Endodermal cell (in vitro differentiated cells): ENCODE measurements around the gene NUP107. TPM values are rescaled to one million over a fixed set of nuclear protein-coding genes. Genes with fewer than 3 reads are reported as not detected.

ENCODE experiments used
- DNase-seq: peaks from one replicate; pipeline ENCODE4 v3.0.0-alpha.2; 2017
- H3K27ac ChIP-seq: 2 replicates; pipeline ENCODE4 v1.5.1; 2013; ENCODE audit warnings: mild to moderate bottlenecking, low read depth, low read length, moderate library complexity
- H3K27me3 ChIP-seq: 2 replicates; pipeline ENCODE4 v1.6.1; 2013; ENCODE audit warnings: mild to moderate bottlenecking, low read length, moderate library complexity; ENCODE audit not compliant: insufficient read depth, control insufficient read depth, poor library complexity, severe bottlenecking
- H3K36me3 ChIP-seq: 2 replicates; pipeline ENCODE4 v1.7.0; 2013; ENCODE audit warnings: mild to moderate bottlenecking, low read length, moderate library complexity; ENCODE audit not compliant: control insufficient read depth, insufficient read depth
- H3K4me1 ChIP-seq: one replicate; pipeline ENCODE4 v1.7.0; 2013; ENCODE audit warnings: low read length; ENCODE audit not compliant: control insufficient read depth, insufficient read depth
- H3K4me3 ChIP-seq: 2 replicates; pipeline ENCODE4 v1.5.1; 2013; ENCODE audit warnings: mild to moderate bottlenecking, low read length, moderate library complexity
- H3K9ac ChIP-seq: 2 replicates; pipeline ENCODE4 v1.6.1; 2013; ENCODE audit warnings: mild to moderate bottlenecking, low read length, moderate library complexity; ENCODE audit not compliant: poor library complexity, severe bottlenecking; ENCODE audit errors: extremely low read depth
- H3K9me3 ChIP-seq: 2 replicates; pipeline ENCODE4 v1.6.1; 2013; ENCODE audit warnings: mild to moderate bottlenecking, low read length, moderate library complexity; ENCODE audit not compliant: control insufficient read depth
- H3K27ac Mint-ChIP-seq: 2 replicates; pipeline ENCODE4 v1.8.0; 2020; ENCODE audit warnings: mixed read lengths
- H3K27me3 Mint-ChIP-seq: 2 replicates; pipeline ENCODE4 v1.8.0; 2021; ENCODE audit warnings: mild to moderate bottlenecking, mixed read lengths; ENCODE audit not compliant: insufficient read depth
- H3K36me3 Mint-ChIP-seq: 2 replicates; pipeline ENCODE4 v1.8.0; 2020; ENCODE audit warnings: low read depth, mixed read lengths
- H3K4me1 Mint-ChIP-seq: 2 replicates; pipeline ENCODE4 v1.8.0; 2020; ENCODE audit warnings: mixed read lengths
- H3K4me3 Mint-ChIP-seq: 2 replicates; pipeline ENCODE4 v1.8.0; 2020; ENCODE audit warnings: mild to moderate bottlenecking, moderate library complexity, mixed read lengths
- H3K9me3 Mint-ChIP-seq: 2 replicates; pipeline ENCODE4 v1.8.0; 2020; ENCODE audit warnings: mild to moderate bottlenecking, mixed read lengths
- WGBS, 2 experiments: methylation state at CpG; one replicate each; pipeline versions ENCODE4 v1.1.5 to v1.1.7; 2013; ENCODE audit warnings: missing lambda C conversion rate in 2 of 2, mixed read lengths in 1 of 2; ENCODE audit not compliant: insufficient coverage in 1 of 2, insufficient read length in 1 of 2; 5-methylcytosine and 5-hydroxymethylcytosine counted together
- total RNA-seq, 2 donors: library from RNA; stranded (reverse); fragmentation: NEBNext Ultra II Directional in 1 of 2; extraction: Animal tissue kit (Norgen Biotek cat#: 25700) in 1 of 2; gene quantifications; 2 replicates in 1 of 2; 3 replicates in 1 of 2; pipeline ENCODE4 v1.2.1, GENCODE V29; 2021
- TF ChIP-seq, protein P1 (sequence below): fragments of 200-600 bp; sonication (generic); conservative IDR thresholded peaks from 2 replicates; pipeline ENCODE4 v1.5.0; 2021; ENCODE audit warnings: antibody characterized with exemption, mild to moderate bottlenecking

Gene NUP107
- total RNA-seq, 2 donors from 2014 or later: 116 to 130 TPM

DNA sequence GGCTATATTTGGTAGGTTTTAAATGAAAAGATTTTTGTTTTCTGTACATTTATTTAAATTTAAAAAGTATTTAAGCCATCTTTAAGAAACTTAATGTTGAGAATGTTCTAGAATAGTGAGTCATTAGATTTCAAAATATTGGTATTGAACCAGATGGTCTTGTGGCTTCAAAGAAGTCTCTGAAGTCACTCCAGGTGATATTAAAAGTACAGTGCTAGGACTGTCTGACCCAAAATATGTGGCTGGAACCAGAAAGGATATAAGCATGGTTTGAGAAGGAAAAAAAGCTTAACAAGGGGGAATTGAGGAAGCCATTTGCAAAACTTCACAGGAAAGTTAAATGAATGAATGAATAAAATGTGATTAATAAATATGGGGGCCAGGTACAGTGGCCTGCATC lies 92.5 kb downstream of the NUP107 start:
- Mint-ChIP-seq H3K4me1 (peaks cover 10% of the 10 kb centered on the region), H3K27me3 (no peaks in the 10 kb centered on the region), H3K27ac (no peak overlapping the region), H3K9me3 (no peaks in the 10 kb centered on the region), H3K36me3 (no peaks in the 10 kb centered on the region), H3K4me3 (no peak overlapping the region)
- H3K4me1 ChIP-seq: no peaks in the 10 kb centered on the region
- H3K4me3 ChIP-seq: no peak overlapping the region
- H3K27me3 ChIP-seq: no peaks in the 10 kb centered on the region
- no peak for DNase-seq
- H3K27ac ChIP-seq: no peak overlapping the region
- TF ChIP-seq, protein P1, sequence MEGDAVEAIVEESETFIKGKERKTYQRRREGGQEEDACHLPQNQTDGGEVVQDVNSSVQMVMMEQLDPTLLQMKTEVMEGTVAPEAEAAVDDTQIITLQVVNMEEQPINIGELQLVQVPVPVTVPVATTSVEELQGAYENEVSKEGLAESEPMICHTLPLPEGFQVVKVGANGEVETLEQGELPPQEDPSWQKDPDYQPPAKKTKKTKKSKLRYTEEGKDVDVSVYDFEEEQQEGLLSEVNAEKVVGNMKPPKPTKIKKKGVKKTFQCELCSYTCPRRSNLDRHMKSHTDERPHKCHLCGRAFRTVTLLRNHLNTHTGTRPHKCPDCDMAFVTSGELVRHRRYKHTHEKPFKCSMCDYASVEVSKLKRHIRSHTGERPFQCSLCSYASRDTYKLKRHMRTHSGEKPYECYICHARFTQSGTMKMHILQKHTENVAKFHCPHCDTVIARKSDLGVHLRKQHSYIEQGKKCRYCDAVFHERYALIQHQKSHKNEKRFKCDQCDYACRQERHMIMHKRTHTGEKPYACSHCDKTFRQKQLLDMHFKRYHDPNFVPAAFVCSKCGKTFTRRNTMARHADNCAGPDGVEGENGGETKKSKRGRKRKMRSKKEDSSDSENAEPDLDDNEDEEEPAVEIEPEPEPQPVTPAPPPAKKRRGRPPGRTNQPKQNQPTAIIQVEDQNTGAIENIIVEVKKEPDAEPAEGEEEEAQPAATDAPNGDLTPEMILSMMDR: no peak
- H3K9ac ChIP-seq: no peak overlapping the region
- no peaks in the 10 kb centered on the region for H3K9me3 ChIP-seq
- no peaks in the 10 kb centered on the region for H3K36me3 ChIP-seq

DNA sequence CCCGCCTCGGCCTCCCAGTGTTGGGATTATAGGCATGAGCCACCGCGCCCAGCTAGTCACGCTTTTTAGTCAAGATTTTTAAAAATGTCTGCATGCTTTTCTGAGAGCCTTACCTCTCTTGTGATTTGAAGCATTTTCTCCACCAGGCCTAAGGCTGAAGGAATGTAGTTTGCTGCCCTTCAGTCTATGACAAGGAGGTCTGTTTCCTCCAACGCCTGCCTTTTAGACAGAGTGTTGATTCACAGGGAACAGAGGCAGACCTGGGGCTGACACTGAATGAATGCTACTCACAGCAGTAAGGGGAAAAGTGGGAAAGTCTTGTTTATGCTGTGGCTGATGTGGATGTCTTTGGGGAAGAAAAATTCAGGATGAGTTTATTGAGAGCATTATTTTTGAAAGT lies 94.0 kb downstream of the NUP107 start:
- Histone ChIP-seq H3K9ac (no peak overlapping the region), H3K27me3 (no peaks in the 10 kb centered on the region), H3K4me3 (no peak overlapping the region), H3K36me3 (no peaks in the 10 kb centered on the region), H3K27ac (no peak overlapping the region), H3K4me1 (no peaks in the 10 kb centered on the region), H3K9me3 (no peaks in the 10 kb centered on the region)
- Mint-ChIP-seq H3K36me3 (no peaks in the 10 kb centered on the region), H3K27me3 (no peaks in the 10 kb centered on the region), H3K4me3 (no peak overlapping the region), H3K27ac (no peak overlapping the region), H3K9me3 (no peaks in the 10 kb centered on the region), H3K4me1 (peaks cover 10% of the 10 kb centered on the region)
- 94 to 100% methylated on average over 2 to 6 of the region's 6 CpGs for WGBS, 2 experiments
- TF ChIP-seq, protein P1: no peak
- no peak for DNase-seq

DNA sequence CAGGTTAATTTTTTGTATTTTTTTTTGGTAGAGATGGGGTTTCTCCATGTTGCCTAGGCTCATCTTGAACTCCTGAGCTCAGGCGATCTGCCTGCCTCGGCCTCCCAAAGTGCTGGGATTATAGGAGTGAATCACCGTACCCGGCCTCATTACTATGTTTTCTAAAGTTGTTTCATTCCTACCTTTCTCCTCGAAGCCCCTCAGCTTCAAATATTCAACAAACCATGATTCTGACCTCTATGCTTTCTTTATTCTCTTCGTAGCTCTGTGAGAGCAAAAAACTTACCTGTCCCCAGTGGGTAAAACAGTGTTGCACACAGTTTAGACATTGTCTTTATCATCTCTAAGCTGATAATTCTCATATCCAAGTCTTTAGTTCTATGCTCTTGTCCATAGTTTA lies 95.0 kb downstream of the NUP107 start:
- TF ChIP-seq, protein P1: no peak
- Mint-ChIP-seq H3K4me3 (no peak overlapping the region), H3K27ac (no peak overlapping the region), H3K9me3 (no peaks in the 10 kb centered on the region), H3K4me1 (peaks cover 10% of the 10 kb centered on the region), H3K36me3 (no peaks in the 10 kb centered on the region), H3K27me3 (no peaks in the 10 kb centered on the region)
- no peaks in the 10 kb centered on the region for H3K36me3 ChIP-seq
- DNase-seq: no peak
- no peak overlapping the region for H3K4me3 ChIP-seq
- H3K9ac ChIP-seq: no peak overlapping the region
- H3K27me3 ChIP-seq: no peaks in the 10 kb centered on the region
- WGBS, 2 experiments: 93 to 98% methylated on average over 6 of the region's 6 CpGs
- no peaks in the 10 kb centered on the region for H3K9me3 ChIP-seq
- no peak overlapping the region for H3K27ac ChIP-seq
- H3K4me1 ChIP-seq: no peaks in the 10 kb centered on the region
